DOHH2 (cell line): Measurements from ENCODE around the gene MLXIP.

Experiments
- H3F3A ChIP-seq: fragments of 200-600 bp; sonication (generic), shearing (Covaris generic); 2 replicates; pipeline ENCODE4 v1.6.0; 2016; ENCODE audit warnings: antibody characterized with exemption, mild to moderate bottlenecking; ENCODE audit not compliant: control insufficient read depth, insufficient read depth
- H3K27ac ChIP-seq: fragments of 200-600 bp; sonication (generic); 2 replicates; pipeline ENCODE4 v1.5.1; 2014; ENCODE audit warnings: low read depth, mild to moderate bottlenecking, low read length, moderate library complexity
- H3K27me3 ChIP-seq: fragments of 200-600 bp; sonication (generic); 2 replicates; pipeline ENCODE4 v1.6.1; 2014; ENCODE audit warnings: mild to moderate bottlenecking, low read length, mixed read lengths; ENCODE audit not compliant: control insufficient read depth
- H3K36me3 ChIP-seq: fragments of 200-600 bp; sonication (generic); 2 replicates; pipeline ENCODE4 v1.6.1; 2014; ENCODE audit warnings: mild to moderate bottlenecking, low read length, moderate library complexity, mixed read lengths; ENCODE audit not compliant: control insufficient read depth
- H3K4me1 ChIP-seq: fragments of 200-600 bp; sonication (generic); 2 replicates; pipeline ENCODE4 v1.6.1; 2014; ENCODE audit warnings: mild to moderate bottlenecking, low read length, mixed read lengths; ENCODE audit not compliant: control insufficient read depth
- H3K4me2 ChIP-seq: fragments of 200-600 bp; sonication (generic); 2 replicates; pipeline ENCODE4 v1.6.0; 2014; ENCODE audit warnings: mild to moderate bottlenecking, low read length, moderate library complexity
- H3K4me3 ChIP-seq: fragments of 200-600 bp; sonication (generic); 2 replicates; pipeline ENCODE4 v1.5.1; 2014; ENCODE audit warnings: mild to moderate bottlenecking, low read length, mixed read lengths
- H3K79me2 ChIP-seq: fragments of 200-600 bp; sonication (generic); 2 replicates; pipeline ENCODE4 v1.6.1; 2014; ENCODE audit warnings: mild to moderate bottlenecking, low read length, mixed read lengths; ENCODE audit not compliant: control insufficient read depth
- H3K9me2 ChIP-seq: fragments of 200-600 bp; sonication (generic); replicated peaks from 2 replicates; pipeline ENCODE4 v1.6.1; 2014; ENCODE audit warnings: mild to moderate bottlenecking, low read length, mixed read lengths; ENCODE audit not compliant: control insufficient read depth
- H3K9me3 ChIP-seq: fragments of 200-600 bp; sonication (generic); 2 replicates; pipeline ENCODE4 v1.6.1; 2014; ENCODE audit warnings: antibody characterized with exemption, low read length, mixed read lengths; ENCODE audit not compliant: control insufficient read depth, insufficient read depth
- H4K20me1 ChIP-seq: fragments of 200-600 bp; sonication (generic); 2 replicates; pipeline ENCODE4 v1.6.0; 2014; ENCODE audit warnings: low read depth, mild to moderate bottlenecking, antibody characterized with exemption, low read length, moderate library complexity; ENCODE audit not compliant: control insufficient read depth, insufficient read depth
- CTCF ChIP-seq: fragments of 200-600 bp; sonication (generic); IDR thresholded peaks from one replicate; pipeline ENCODE4 v1.5.1; 2014; ENCODE audit warnings: antibody characterized with exemption, mild to moderate bottlenecking, low read depth, low read length; ENCODE audit not compliant: poor library complexity, severe bottlenecking
- EZH2phosphoT487 ChIP-seq: fragments of 200-600 bp; sonication (generic); IDR thresholded peaks from 2 replicates; pipeline ENCODE4 v1.6.1; 2017; ENCODE audit warnings: borderline replicate concordance, mild to moderate bottlenecking, antibody characterized with exemption, low read length, moderate library complexity, mixed read lengths

Gene MLXIP

GRCh38 chr12:122089077-122089476, 10.5 kb downstream of the MLXIP start:
- Histone ChIP-seq H3K27ac (no peak overlapping the region), H3K36me3 (peaks cover 40% of the 10 kb centered on the region), H3K27me3 (no peaks in the 10 kb centered on the region), H4K20me1 (peaks cover 12% of the 10 kb centered on the region; the same call in 1 of the 2 replicates), H3K9me3 (peaks cover 5% of the 10 kb centered on the region; the same call in 1 of the 2 replicates), H3K4me3 (no peak overlapping the region), H3K9me2 (no peaks in the 10 kb centered on the region), H3K79me2 (peaks cover 92% of the 10 kb centered on the region), H3K4me1 (peaks cover 18% of the 10 kb centered on the region), H3K4me2 (no peak overlapping the region), H3F3A (peaks cover 10% of the 10 kb centered on the region; the same call in 1 of the 2 replicates)
- TF ChIP-seq EZH2phosphoT487 (no peak), CTCF (no peak)

- H3K27me3 ChIP-seq = no peaks in the 10 kb centered on the region
- peaks cover 32% of the 10 kb centered on the region for H3K36me3 ChIP-seq
- TF ChIP-seq CTCF = no peak
- TF ChIP-seq EZH2phosphoT487 = no peak
- H3F3A ChIP-seq = peaks cover 15% of the 10 kb centered on the region
- H3K4me1 ChIP-seq = peaks cover 18% of the 10 kb centered on the region
- H3K4me3 ChIP-seq = no peak overlapping the region
- no peak overlapping the region for H3K27ac ChIP-seq
- H4K20me1 ChIP-seq = peaks cover 22% of the 10 kb centered on the region; the same call in 1 of the 2 replicates
- H3K9me2 ChIP-seq = no peaks in the 10 kb centered on the region
- H3K4me2 ChIP-seq = no peak overlapping the region
- peaks cover 93% of the 10 kb centered on the region for H3K79me2 ChIP-seq
- peaks cover 5% of the 10 kb centered on the region; the same call in 1 of the 2 replicates for H3K9me3 ChIP-seq
Measured at GRCh38 chr12:122090759-122091515, 12.4 kb downstream of the MLXIP start.

- Histone ChIP-seq H3K27me3 (no peaks in the 10 kb centered on the region), H3K4me1 (peaks cover 13% of the 10 kb centered on the region), H3K79me2 (peaks cover 92% of the 10 kb centered on the region), H3K9me2 (no peaks in the 10 kb centered on the region), H4K20me1 (peaks cover 22% of the 10 kb centered on the region; the same call in 1 of the 2 replicates), H3K36me3 (peaks cover 23% of the 10 kb centered on the region), H3K9me3 (peaks cover 5% of the 10 kb centered on the region; the same call in 1 of the 2 replicates), H3F3A (peaks cover 15% of the 10 kb centered on the region), H3K4me3 (no peak overlapping the region), H3K4me2 (no peak overlapping the region), H3K27ac (no peak overlapping the region)
- TF ChIP-seq EZH2phosphoT487 = no peak
- TF ChIP-seq CTCF = no peak
Measured at GRCh38 chr12:122093098-122093883, 14.7 kb downstream of the MLXIP start.
